ENCODE results near the gene EXOSC6.
"Not testable (repeated sequence)": the region's sequence is repeated elsewhere in the genome, so short reads cannot be mapped to it uniquely, and the experiment has no call there.

Gene EXOSC6

GRCh38 chr16:70251629-70252354 lies at the start of gene EXOSC6:
TSS of gene EXOSC6 (minus strand) at chr16:70251940. CDS start at chr16:70251900, 40 bp downstream.
- peak; percentile 96 for DNase-seq (ENCODE audit: low spot score)

DNA sequence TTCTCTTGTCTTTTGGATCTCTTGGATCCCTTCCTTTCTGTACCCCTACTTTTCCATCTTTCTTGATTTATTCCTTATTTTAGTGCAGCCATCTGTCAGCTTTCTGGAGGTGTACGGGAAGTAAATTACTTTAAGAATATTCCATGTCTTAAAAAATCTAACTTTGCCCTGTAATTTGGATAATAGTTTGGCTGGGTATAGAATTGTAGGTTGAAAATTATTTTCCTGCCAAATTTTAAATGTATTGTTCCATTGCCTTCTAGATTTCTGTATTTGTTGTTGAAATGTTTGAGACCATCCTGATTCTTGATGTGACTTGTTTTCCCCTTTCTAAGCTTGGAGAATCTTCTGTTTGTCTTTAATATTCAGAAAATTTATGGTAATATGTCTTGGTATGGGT lies 49.4 kb upstream of the EXOSC6 start:
- DNase-seq (ENCODE audit: low spot score): no peak

DNA sequence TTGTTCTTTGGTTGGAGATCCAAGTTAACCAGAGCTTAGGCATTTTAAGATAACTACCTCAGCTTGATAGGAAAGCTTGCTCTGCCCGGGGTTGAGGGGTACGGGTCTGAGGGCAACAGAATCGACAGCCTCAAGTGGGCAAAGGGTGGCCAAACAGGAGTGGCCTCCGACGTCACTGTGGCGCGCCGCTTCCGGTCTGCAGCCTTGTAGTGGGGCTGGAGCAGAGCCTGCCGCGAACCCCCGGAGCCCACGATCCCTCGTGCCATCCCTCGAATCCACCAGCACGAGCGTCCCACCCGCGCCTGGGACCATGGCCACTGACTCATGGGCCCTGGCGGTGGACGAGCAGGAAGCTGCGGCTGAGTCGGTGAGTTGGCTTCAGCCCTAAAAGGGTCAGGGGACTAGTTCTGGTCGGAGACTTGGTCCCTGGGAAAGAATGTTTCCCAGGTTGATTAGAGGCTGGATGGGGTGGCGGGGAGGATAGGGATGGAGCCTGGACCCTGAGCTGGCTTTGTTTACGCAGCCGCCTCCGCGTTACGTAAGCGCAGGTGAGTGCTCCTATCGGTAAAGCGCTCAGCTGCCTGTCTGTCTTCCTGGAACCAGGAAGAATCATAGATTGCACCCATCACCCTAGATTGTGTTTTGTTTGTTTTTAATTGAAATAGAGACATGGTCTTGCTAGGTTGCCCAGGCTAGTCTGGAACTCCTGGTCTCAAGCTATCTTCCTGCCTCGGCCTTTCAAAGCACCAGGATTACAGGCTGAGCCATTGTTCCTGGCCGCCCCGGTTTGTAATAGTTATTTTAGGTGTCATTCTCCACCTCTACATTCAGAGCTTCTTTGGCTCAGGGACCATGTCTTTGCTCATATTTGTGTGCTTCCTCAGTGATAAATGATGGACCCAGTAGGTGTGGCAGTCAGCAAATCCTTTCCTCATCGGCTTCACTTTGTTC lies 47.5 kb upstream of the EXOSC6 start, which contains the start of gene DDX19B:
Gene DDX19B (plus strand): TSS at position 199 of the 951 bp plus-strand sequence. CDS start 112 bp downstream, at position 311.
- peak; percentile 84 for DNase-seq (ENCODE audit: low spot score)

- no peak for DNase-seq (ENCODE audit: low spot score)
Observed at GRCh38 chr16:70295634-70296033, 43.9 kb upstream of the EXOSC6 start.

- DNase-seq (ENCODE audit: low spot score): no peak
Observed at GRCh38 chr16:70294385-70295025, 42.8 kb upstream of the EXOSC6 start.

DNA sequence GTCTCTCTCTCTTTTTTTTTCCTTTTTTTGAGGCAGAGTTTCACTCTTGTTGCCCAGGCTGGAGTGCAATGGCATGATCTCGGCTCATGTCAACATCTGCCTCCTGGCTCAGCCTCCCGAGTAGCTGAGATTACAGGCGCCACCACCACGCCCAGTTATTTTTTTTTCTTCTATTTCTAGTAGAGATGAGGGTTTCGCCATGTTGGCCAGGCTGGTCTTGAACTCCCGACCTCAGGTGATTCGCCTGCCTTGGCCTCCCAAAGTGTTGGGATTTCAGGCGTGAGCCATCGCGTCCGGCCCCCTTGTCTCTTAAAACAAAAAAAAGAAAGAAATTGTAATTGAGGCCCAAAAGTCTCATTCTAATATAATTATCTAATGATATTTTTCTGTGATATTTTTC lies 40.4 kb upstream of the EXOSC6 start:
- not testable (repeated sequence) for DNase-seq (ENCODE audit: low spot score)

GRCh38 chr16:70290949-70291519 lies 39.3 kb upstream of the EXOSC6 start:
- no peak for DNase-seq (ENCODE audit: low spot score)

DNA sequence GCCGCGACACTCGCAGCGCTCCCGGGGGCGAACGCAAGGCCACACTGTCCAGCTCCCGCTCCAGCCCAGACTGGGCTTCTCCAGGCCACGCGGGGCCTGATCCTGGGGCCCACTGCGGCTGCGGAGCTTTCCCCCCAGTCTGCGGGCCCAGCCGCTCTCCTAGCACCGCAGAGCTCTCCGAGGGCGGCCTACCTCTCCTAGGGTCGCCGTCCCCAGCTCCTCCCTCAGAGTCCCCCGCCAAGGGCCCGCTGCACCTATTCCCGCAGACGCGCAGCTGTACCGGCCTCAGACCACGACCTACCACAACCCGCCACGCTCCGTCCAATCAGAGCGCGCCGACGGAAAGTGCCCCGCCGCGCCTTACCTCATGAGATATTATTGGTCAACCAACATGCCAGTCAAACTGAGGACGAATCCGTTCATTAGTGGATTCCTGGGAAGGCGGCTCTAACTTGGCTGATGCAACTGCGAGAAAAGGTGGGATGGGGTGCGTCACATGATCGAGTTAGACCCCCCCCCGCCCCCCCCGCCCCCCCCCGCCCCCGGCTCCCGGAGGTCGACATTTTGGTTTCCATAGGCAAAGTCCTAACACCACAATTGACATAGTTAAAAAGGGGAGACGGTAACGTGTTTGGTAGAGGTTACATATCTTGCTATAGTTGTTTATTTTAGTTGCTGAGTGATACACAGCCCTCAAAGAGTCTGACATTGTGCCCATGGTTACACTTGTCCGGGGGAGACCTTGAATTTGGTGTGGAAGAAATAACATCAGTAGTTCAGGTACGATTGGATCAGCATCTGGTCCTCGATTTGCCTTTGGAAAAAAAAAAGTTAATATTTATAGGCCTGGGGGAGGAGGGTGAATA lies 37.7 kb upstream of the EXOSC6 start, which contains the start of gene AARS1:
Gene AARS1 (minus strand): TSS at position 278 of the 866 bp plus-strand sequence. CDS start 6,743 bp downstream, outside the sequence.
- DNase-seq (ENCODE audit: low spot score): peak; percentile 98

DNA sequence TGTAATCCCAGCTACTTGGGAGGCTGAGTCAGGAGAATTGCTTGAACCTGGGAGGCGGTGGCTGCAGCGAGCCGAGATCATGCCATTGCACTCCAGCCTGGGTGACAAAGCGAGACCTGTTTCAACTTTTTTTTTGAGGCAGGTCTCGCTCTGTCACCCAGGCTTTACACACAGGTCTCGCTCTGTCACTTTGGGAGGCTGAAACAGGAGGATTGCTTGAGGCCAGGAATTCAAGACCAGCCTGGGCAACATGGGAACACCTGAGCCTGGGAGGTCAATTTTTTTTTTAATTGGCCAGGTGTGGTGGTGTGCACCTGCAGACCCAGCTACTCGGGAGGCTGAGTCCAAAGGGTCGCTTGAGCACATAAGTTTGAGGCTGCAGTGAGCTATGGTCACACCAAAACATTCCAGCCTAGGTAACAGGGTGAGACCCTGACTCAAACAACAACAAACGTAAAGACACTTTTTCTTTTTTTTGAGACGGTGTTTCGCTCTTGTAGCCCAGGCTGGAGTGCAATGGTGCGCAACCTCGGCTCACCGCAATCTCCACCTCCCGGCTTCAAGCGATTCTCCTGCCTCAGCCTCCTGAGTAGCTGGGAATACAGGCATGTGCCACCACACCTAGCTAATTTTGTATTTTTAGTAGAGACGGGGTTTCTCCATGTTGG lies 35.7 kb upstream of the EXOSC6 start:
- DNase-seq (ENCODE audit: low spot score): not testable (repeated sequence)

GRCh38 chr16:70276392-70276791 lies 24.7 kb upstream of the EXOSC6 start:
- no peak for DNase-seq (ENCODE audit: low spot score)

DNA sequence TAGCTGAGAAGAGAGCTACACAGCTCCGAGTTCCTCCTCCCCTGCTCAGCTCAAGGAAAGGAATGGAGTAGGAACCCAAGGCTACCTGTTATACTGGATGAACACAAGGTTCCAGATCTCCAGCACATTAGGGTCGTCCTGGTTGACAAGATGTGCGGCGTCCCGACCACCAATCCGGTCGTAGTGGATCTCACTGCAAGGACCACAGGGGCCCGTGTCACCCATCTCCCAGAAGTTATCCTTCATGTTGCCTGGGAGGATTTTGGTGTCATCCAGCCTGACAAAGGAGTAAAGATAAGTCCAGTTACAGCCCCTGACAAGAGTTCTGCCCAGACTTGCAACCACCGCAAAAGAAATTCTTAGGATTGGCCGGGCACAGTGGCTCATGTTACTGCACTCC lies 20.0 kb upstream of the EXOSC6 start:
- no peak for DNase-seq (ENCODE audit: low spot score)

- DNase-seq (ENCODE audit: low spot score): no peak
Observed at GRCh38 chr16:70270176-70270575, 18.4 kb upstream of the EXOSC6 start.

DNA sequence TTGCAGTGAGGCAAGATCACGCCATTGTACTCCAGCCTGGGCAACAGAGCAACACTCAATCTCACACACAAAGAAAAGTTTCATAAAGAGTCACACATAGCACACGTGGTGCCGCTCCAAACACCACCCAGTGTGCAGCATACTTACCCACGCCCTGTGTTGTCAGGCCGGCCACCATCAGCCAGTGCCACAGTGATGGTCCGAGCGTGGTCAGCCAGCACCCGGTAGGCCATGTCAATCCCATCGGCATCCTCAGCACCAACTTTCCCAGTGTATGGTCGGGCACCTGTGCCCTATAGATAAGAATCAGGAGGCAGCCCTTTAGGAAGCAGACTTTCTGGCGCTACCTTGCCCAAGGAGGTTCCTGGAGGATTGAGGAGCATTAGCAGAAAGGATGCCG lies 17.7 kb upstream of the EXOSC6 start:
- DNase-seq (ENCODE audit: low spot score): no peak

DNA sequence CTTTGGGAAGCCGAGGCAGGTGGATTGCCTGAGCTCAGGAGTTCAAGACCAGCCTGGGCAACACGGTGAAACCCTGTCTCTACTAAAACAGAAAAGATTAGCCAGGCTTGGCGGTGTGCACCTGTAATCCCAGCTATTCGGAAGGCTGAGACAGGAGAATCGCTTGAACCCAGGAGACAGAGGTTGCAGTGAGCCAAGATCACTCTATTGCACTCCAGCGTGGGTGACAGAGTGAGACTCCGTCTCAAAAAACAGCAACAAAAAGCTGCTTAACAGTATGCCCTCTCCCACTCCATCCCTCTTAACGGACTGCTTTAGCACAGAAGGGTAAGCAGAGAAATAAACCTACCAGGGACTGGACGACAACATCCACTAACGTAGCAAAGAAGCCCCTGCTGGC lies 16.2 kb upstream of the EXOSC6 start:
- DNase-seq (ENCODE audit: low spot score): not testable (repeated sequence)

GRCh38 chr16:70267516-70267915 lies 15.8 kb upstream of the EXOSC6 start:
- DNase-seq (ENCODE audit: low spot score): peak; percentile 55

DNA sequence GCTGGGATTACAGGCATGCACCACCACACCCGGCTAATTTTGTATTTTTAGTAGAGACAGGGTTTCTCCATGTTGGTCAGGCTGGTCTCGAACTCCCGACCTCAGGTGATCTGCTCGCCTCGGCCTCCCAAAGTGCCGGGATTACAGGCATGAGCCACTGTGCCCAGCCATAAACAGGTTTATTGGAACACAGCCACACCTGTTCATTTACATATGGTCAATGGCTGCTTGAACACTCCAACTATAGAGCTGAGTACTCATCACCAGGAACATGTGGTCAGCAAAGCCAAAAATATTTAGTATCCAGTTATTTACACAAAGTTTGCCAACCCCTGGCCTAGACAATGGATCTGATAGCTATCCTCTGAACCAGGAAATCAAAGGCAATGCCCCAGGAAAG lies 8.2 kb upstream of the EXOSC6 start:
- not testable (repeated sequence) for DNase-seq (ENCODE audit: low spot score)

DNA sequence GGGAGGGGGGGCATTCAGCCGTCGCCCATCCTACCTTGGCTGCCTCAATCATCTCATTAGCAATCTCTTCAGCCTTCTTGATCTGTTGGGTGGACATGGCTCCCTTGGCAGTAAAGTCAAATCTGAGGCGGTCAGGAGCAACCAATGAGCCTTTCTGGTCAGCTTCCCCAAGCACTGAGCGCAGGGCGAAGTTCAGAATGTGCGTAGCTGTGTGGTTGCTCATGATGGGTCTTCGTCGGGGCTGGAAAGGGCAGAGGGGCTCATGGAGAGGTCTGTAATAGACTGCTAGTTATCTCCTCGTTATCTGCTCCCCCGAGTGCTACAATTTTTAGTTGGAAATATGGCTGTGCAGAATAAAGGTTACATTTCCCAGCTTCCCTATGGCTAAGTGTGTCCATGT lies 7.2 kb upstream of the EXOSC6 start:
- no peak for DNase-seq (ENCODE audit: low spot score)

GRCh38 chr16:70258065-70258464 lies 6.3 kb upstream of the EXOSC6 start:
- no peak for DNase-seq (ENCODE audit: low spot score)

- DNase-seq (ENCODE audit: low spot score): no peak
Observed at GRCh38 chr16:70257391-70257790, 5.7 kb upstream of the EXOSC6 start.

- no peak for DNase-seq (ENCODE audit: low spot score)
Observed at GRCh38 chr16:70255574-70255973, 3.8 kb upstream of the EXOSC6 start.

DNA sequence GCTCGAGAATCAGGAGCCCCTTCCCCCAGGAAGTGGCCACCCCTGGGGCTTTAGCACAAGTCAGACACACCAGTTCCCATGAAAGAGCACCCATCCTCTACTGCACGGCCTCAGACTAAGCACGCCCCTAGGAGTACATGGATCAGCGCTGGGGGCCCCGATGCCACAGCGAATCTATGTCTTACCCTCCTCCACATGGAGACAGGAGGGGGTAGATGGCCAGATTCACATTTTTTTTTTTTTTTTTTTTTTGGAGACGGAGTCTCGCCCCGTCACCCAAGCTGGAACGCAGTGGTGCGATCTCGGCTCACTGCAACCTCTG lies 3.2 kb upstream of the EXOSC6 start:
- no peak for DNase-seq (ENCODE audit: low spot score)

Measured in AG08396 (cell line).